Trophoblast cell (in vitro differentiated cells and primary cell): ENCODE data around the gene FLVCR2.

Source experiments
- DNase-seq, 2 donors: peaks; one replicate each; pipeline ENCODE4 v3.0.0-alpha.2; 2016
- H2AFZ ChIP-seq: 2 replicates; pipeline ENCODE4 v1.6.1; 2013; ENCODE audit warnings: low read length, moderate library complexity, mild to moderate bottlenecking; ENCODE audit not compliant: insufficient read depth, poor library complexity
- H2AK5ac ChIP-seq: 2 replicates; pipeline ENCODE4 v1.6.1; 2013; ENCODE audit warnings: mild to moderate bottlenecking, low read length
- H2BK120ac ChIP-seq: 2 replicates; pipeline ENCODE4 v1.6.1; 2013; ENCODE audit warnings: low read length, mild to moderate bottlenecking, moderate library complexity; ENCODE audit not compliant: insufficient read depth, poor library complexity
- H2BK12ac ChIP-seq: 2 replicates; pipeline ENCODE4 v1.6.1; 2013; ENCODE audit warnings: mild to moderate bottlenecking, low read length, moderate library complexity
- H2BK5ac ChIP-seq: 2 replicates; pipeline ENCODE4 v1.6.1; 2013; ENCODE audit warnings: low read length, low read depth, moderate library complexity, mild to moderate bottlenecking; ENCODE audit not compliant: poor library complexity
- H3K14ac ChIP-seq: 2 replicates; pipeline ENCODE4 v1.6.1; 2013; ENCODE audit warnings: mild to moderate bottlenecking, low read length
- H3K18ac ChIP-seq: 2 replicates; pipeline ENCODE4 v1.6.1; 2013; ENCODE audit warnings: mild to moderate bottlenecking, low read length
- H3K23ac ChIP-seq: 2 replicates; pipeline ENCODE4 v1.6.1; 2013; ENCODE audit warnings: low read length
- H3K27ac ChIP-seq: 2 replicates; pipeline ENCODE4 v1.5.1; 2013; ENCODE audit warnings: low read depth, mild to moderate bottlenecking, inconsistent platforms, low read length, moderate library complexity
- H3K27me3 ChIP-seq: 2 replicates; pipeline ENCODE4 v1.6.1; 2013; ENCODE audit warnings: inconsistent platforms, mild to moderate bottlenecking, low read length, moderate library complexity; ENCODE audit not compliant: insufficient read depth
- H3K36me3 ChIP-seq, 2 experiments: 1 replicate in 1 of 2; 2 replicates in 1 of 2; pipeline ENCODE4 v1.6.1; 2013; ENCODE audit warnings: low read length in 2 of 2, mild to moderate bottlenecking in 2 of 2, moderate library complexity in 1 of 2; ENCODE audit not compliant: insufficient read depth in 2 of 2, control insufficient read depth in 1 of 2
- H3K4ac ChIP-seq: 2 replicates; pipeline ENCODE4 v1.6.1; 2013; ENCODE audit warnings: low read depth, mild to moderate bottlenecking, low read length, moderate library complexity
- H3K4me1 ChIP-seq, 2 experiments: 1 replicate in 1 of 2; 2 replicates in 1 of 2; pipeline ENCODE4 v1.6.1; 2013; ENCODE audit warnings: low read length in 2 of 2, mild to moderate bottlenecking in 2 of 2, moderate library complexity in 1 of 2; ENCODE audit not compliant: insufficient read depth in 2 of 2, control insufficient read depth in 1 of 2
- H3K4me2 ChIP-seq: 2 replicates; pipeline ENCODE4 v1.6.1; 2013; ENCODE audit warnings: inconsistent platforms, mild to moderate bottlenecking, low read length, moderate library complexity
- H3K4me3 ChIP-seq: 2 replicates; pipeline ENCODE4 v1.5.1; 2013; ENCODE audit warnings: mild to moderate bottlenecking, low read depth, low read length, inconsistent platforms
- H3K79me1 ChIP-seq: one replicate; pipeline ENCODE4 v1.6.1; 2013; ENCODE audit warnings: low read length
- H3K79me2 ChIP-seq: 2 replicates; pipeline ENCODE4 v1.6.1; 2013; ENCODE audit warnings: low read length, mild to moderate bottlenecking; ENCODE audit not compliant: control insufficient read depth, insufficient read depth, poor library complexity
- H3K9ac ChIP-seq: 2 replicates; pipeline ENCODE4 v1.6.1; 2013; ENCODE audit warnings: mild to moderate bottlenecking, low read length
- H3K9me3 ChIP-seq: 2 replicates; pipeline ENCODE4 v1.6.1; 2013; ENCODE audit warnings: low read depth, mild to moderate bottlenecking, control low read depth, inconsistent platforms, low read length; ENCODE audit not compliant: insufficient read depth
- H4K12ac ChIP-seq: 2 replicates; pipeline ENCODE4 v1.6.1; 2013; ENCODE audit warnings: low read depth, mild to moderate bottlenecking, low read length, moderate library complexity
- H4K8ac ChIP-seq: 2 replicates; pipeline ENCODE4 v1.6.1; 2013; ENCODE audit warnings: low read depth, mild to moderate bottlenecking, low read length, moderate library complexity
- H4K91ac ChIP-seq: one replicate; pipeline ENCODE4 v1.6.1; 2013; ENCODE audit warnings: low read depth, mild to moderate bottlenecking, low read length, moderate library complexity
- WGBS: extraction: QIAGEN DNeasy Blood & Tissue Kit; methylation state at CpG from one replicate; pipeline ENCODE4 v1.1.7; 2013; ENCODE audit warnings: missing lambda C conversion rate; ENCODE audit not compliant: insufficient read length, insufficient coverage; ENCODE audit errors: extremely low coverage; 5-methylcytosine and 5-hydroxymethylcytosine counted together

The FLVCR2 gene

DNA sequence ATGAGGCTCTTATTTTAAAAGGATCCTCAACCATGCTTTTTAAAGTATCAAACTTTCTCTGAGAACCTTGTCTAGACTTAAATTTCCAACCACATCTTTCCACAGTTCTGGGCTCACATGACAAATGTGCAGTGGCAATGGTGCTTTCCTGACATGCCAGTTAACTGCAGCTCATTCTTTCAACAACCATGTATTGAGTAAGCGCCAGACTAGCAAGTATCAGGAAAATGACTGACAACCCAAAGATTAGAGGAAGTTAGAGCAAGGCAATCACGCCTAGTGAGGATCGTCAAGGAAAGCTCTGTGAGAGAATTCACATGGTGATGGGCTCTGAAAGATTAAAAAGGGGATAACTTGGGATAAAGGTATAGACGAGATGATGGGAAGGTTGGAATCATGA is 35.8 kb downstream of the FLVCR2 start:
- H3K27ac ChIP-seq = no peak overlapping the region
- no peak overlapping the region for H3K14ac ChIP-seq
- H3K4ac ChIP-seq = no peak overlapping the region
- 100% methylated on average over 1 of the region's 4 CpGs for WGBS
- no peak overlapping the region for H4K8ac ChIP-seq
- no peak overlapping the region for H3K4me3 ChIP-seq
- no peak overlapping the region for H3K4me2 ChIP-seq
- H3K79me2 ChIP-seq = no peaks in the 10 kb centered on the region
- H2BK120ac ChIP-seq = no peak overlapping the region
- H2BK12ac ChIP-seq = no peak overlapping the region
- H2AFZ ChIP-seq = no peak overlapping the region
- H4K91ac ChIP-seq = no peak overlapping the region
- no peak overlapping the region for H2BK5ac ChIP-seq
- H4K12ac ChIP-seq = no peak overlapping the region
- DNase-seq = peak in 1 of 2 donors; percentile 48
- H3K4me1 ChIP-seq = peaks cover 10 to 14% of the 10 kb centered on the region in 2 experiments
- H3K79me1 ChIP-seq = no peaks in the 10 kb centered on the region
- no peak overlapping the region for H3K9ac ChIP-seq
- no peaks in the 10 kb centered on the region for H3K27me3 ChIP-seq
- H3K23ac ChIP-seq = no peak overlapping the region
- no peak overlapping the region for H2AK5ac ChIP-seq
- no peaks in the 10 kb centered on the region for H3K9me3 ChIP-seq
- no peaks in the 10 kb centered on the region for H3K36me3 ChIP-seq
- H3K18ac ChIP-seq = no peak overlapping the region

- no peak overlapping the region for H2AFZ ChIP-seq
- H4K91ac ChIP-seq = no peak overlapping the region
- H3K4me1 ChIP-seq = peaks cover 3 to 6% of the 10 kb centered on the region in 2 experiments
- H3K27me3 ChIP-seq = no peaks in the 10 kb centered on the region
- H3K4ac ChIP-seq = no peak overlapping the region
- H2BK120ac ChIP-seq = no peak overlapping the region
- no peak overlapping the region for H2AK5ac ChIP-seq
- no peak overlapping the region for H2BK5ac ChIP-seq
- DNase-seq = peak; percentile 19 to 56
- no peak overlapping the region for H3K27ac ChIP-seq
- no peak overlapping the region for H3K14ac ChIP-seq
- H2BK12ac ChIP-seq = no peak overlapping the region
- no CpG with 5 or more reads among the region's 4 CpGs for WGBS
- H3K9me3 ChIP-seq = no peaks in the 10 kb centered on the region
- no peak overlapping the region for H3K9ac ChIP-seq
- no peaks in the 10 kb centered on the region for H3K79me1 ChIP-seq
- no peaks in the 10 kb centered on the region for H3K79me2 ChIP-seq
- H3K18ac ChIP-seq = no peak overlapping the region
- H3K36me3 ChIP-seq = no peaks in the 10 kb centered on the region
- H3K4me3 ChIP-seq = no peak overlapping the region
- H3K4me2 ChIP-seq = no peak overlapping the region
- H4K8ac ChIP-seq = no peak overlapping the region
- H4K12ac ChIP-seq = no peak overlapping the region
- no peak overlapping the region for H3K23ac ChIP-seq
These were observed 36.8 kb downstream of the FLVCR2 start for GRCh38 chr14:75615200-75615599.

DNA sequence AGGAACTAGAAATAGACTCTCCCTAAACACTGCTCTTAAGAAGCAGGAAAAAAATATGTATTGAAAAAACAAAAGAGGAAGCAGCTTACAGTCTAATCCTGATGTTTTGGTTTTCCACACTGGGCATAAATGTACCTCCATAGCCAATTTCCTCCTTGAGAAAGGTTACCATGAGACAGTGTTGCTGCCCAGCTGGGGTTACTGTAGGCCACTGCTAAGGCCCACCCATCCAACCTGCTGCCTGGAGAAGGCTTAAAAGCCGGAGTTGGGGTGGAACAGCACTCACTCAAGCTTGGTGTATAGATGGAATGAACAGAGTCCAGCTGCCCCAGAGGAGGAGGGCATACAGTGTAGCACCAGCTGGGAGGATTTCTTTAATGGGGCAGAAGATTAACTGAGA is 41.1 kb downstream of the FLVCR2 start:
- no peak overlapping the region for H3K14ac ChIP-seq
- H2AK5ac ChIP-seq = no peak overlapping the region
- H2BK5ac ChIP-seq = no peak overlapping the region
- H3K27me3 ChIP-seq = no peaks in the 10 kb centered on the region
- no peak overlapping the region for H3K18ac ChIP-seq
- no peaks in the 10 kb centered on the region for H3K79me1 ChIP-seq
- WGBS = no CpG with 5 or more reads among the region's 1 CpG
- H3K4me2 ChIP-seq = no peak overlapping the region
- no peak overlapping the region for H2BK120ac ChIP-seq
- no peak overlapping the region for H2AFZ ChIP-seq
- no peak overlapping the region for H3K9ac ChIP-seq
- no peak overlapping the region for H4K91ac ChIP-seq
- no peak overlapping the region for H3K4ac ChIP-seq
- DNase-seq = no peak
- no peak overlapping the region for H3K27ac ChIP-seq
- peaks cover 0 to 3% of the 10 kb centered on the region in 2 experiments for H3K4me1 ChIP-seq
- no peak overlapping the region for H3K23ac ChIP-seq
- no peaks in the 10 kb centered on the region for H3K79me2 ChIP-seq
- no peaks in the 10 kb centered on the region for H3K9me3 ChIP-seq
- H4K8ac ChIP-seq = no peak overlapping the region
- no peak overlapping the region for H2BK12ac ChIP-seq
- no peaks in the 10 kb centered on the region for H3K36me3 ChIP-seq
- no peak overlapping the region for H4K12ac ChIP-seq
- H3K4me3 ChIP-seq = no peak overlapping the region

- WGBS = no CpG with 5 or more reads among the region's 3 CpGs
- H3K23ac ChIP-seq = no peak overlapping the region
These were observed 46.6 kb downstream of the FLVCR2 start for GRCh38 chr14:75625034-75625433.

More at GRCh38 chr14:75625034-75625433, 46.6 kb downstream of the FLVCR2 start:
- no peak overlapping the region for H3K4me2 ChIP-seq
- no peak overlapping the region for H4K91ac ChIP-seq
- H3K27ac ChIP-seq = no peak overlapping the region
- H3K79me2 ChIP-seq = no peaks in the 10 kb centered on the region
- H3K4me3 ChIP-seq = no peak overlapping the region
- H4K8ac ChIP-seq = no peak overlapping the region
- no peak overlapping the region for H3K9ac ChIP-seq
- H2AFZ ChIP-seq = no peak overlapping the region
- H3K9me3 ChIP-seq = no peaks in the 10 kb centered on the region
- no peak overlapping the region for H3K18ac ChIP-seq
- no peak overlapping the region for H2BK12ac ChIP-seq
- H4K12ac ChIP-seq = no peak overlapping the region
- no peak overlapping the region for H2BK5ac ChIP-seq
- H3K4ac ChIP-seq = no peak overlapping the region
- no peak overlapping the region for H3K14ac ChIP-seq
- no peaks in the 10 kb centered on the region for H3K79me1 ChIP-seq
- H3K36me3 ChIP-seq = no peaks in the 10 kb centered on the region
- H3K4me1 ChIP-seq = no peaks in the 10 kb centered on the region
- no peak overlapping the region for H2BK120ac ChIP-seq
- DNase-seq = no peak
- H3K27me3 ChIP-seq = no peaks in the 10 kb centered on the region
- no peak overlapping the region for H2AK5ac ChIP-seq
